ENCODE results near the gene DMRTA2.
"Not testable (repeated sequence)": the region's sequence is repeated elsewhere in the genome, so short reads cannot be mapped to it uniquely, and the experiment has no call there.

Gene DMRTA2

DNA sequence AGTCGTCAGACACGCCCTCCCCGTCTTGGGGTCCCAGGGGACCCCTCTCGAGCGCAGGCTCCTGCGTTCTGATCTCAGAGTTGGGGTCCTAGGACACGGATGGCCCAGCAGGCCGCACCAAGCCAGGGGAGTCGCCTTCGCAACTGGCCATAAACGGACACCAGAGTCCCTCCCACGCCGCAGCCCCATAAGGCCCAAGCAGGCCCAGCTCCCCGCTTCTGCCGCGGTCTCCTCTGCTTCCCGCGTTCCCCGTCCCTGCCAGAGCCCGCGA, 633 bp downstream of the DMRTA2 start:
- no peak for DNase-seq

DNA sequence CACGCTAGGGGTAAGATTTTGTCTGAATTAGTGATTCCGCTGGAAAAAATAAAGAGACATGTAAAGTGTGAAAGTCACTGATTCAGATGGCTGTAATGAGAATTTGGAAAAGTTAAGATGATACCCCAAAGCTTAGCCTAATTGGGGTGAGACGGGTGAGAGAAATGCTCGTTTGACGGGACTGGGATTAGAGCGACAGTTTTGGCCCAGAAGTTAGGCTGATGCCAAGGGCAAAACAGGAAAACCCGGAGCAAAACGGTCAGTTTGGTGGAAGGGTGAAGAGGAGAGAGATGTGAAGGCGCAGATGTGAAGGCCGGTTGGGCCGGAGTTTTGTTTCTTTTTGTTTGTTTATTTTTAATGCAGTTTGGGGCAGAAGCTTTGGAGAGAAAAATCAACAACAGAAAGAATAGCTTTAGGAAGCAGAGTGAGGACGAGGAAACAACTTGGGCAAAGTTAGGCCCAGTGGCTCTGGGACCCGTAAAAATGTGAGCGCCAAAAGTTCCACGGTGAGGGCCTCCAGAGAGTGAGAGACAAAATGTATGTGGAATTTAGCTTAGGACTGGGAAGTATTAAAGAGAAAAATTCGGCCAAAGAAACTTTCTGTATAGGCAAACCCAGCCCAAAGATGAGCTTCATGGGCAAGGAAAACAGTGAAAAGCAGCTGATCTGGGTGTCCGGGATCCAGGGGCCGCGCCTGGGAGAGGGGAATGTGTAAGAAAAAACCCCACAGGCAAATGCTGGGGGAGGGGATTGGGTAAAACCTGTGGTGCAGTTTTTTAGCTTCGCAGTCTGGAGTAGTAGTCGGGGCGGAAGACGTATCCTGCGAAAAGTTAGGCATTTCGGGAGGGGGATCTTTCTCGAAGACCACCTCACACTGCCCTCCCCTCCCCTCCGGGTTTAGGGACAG, 1.2 kb downstream of the DMRTA2 start:
- no peak for DNase-seq

DNA sequence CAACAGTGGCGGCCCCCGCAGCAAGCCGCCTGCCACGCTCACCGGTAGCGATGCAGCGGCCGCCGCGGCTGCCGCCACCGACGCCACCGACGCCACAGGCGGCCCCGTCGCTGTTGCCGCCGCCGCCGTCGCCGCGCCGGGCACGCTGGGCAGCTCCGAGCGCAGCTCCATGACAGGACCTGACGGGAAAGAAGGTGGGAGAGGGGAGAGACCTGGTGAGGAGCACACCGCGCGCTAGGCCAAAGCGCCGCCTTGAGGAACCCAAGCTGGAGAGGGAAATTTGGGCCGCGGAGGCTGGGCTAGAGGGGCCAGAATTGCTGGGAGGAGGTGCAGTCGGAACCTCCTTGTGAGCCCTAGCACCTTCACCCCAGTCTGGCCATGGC, 1.9 kb downstream of the DMRTA2 start:
- DNase-seq: no peak

DNA sequence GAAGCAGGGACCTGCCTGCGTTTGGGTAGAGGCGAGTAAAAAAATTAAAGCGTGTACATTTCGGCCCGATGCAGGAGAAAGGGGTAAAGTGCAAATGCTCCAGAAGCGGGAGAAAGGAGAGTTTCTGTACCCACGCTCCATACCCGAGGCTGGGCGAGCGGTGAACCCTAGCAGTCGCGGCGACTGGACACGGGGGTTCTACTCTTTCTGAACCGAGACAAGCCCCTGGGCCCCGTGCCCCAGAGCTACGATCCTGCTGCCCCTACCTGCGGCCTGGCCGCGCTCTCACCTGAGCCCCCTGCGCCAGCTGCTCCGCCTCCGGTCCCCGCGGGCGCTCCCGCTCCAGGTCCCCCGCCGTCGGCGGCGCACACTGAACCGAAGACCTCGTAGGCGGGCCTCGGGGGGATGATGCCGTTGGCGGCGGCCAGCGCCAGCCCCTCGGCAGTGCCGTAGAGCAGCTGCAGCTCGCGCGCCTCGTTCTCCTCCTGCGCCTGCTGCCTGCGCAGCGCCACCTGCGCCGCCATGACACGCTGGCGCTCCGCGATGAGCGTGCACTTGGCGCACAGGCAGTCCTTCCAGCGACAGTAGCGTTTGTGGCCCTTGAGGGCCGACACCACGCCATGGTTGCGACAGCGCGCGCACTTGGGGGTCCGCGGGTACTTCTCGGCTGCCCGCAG, 2.4 kb downstream of the DMRTA2 start:
- DNase-seq: peak; percentile 65

DNA sequence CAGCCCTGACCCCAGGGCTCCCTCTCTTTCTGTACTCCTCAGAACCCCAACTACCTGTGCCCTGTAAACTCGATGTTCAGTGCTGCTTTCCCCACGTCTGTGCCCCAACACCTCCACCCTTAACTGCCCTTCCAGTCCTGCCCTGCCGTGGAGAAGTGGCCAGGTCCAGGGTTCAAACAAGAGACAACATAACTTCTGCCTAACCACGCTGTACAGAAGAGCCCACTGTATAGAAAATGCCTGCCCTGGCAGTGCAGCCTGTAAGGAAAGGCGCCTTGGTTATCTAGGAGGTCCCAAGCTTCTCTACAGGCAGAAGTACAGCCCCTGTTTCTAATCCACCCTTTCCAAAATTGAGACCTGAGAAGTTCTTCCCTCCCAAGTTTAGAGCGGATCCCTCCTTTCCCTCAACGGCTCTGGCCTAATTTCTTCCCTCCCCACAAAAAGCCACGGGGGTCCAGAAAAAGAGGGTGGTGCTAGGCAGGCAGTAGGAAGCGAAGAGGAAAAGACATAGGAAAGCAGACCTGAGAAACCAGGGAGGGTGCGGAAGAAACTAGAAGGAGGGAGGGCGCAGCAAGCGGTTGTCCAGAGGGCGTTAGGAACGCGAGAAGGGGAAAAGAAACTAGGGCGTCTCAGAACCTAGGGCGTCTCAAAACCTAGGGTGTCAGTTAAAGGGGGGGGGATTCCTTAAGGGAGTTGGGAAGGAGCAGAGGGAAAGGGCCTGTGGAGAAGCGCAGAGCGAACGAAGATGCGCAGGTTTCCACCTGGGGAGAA, 3.2 kb downstream of the DMRTA2 start:
- no peak for DNase-seq

DNA sequence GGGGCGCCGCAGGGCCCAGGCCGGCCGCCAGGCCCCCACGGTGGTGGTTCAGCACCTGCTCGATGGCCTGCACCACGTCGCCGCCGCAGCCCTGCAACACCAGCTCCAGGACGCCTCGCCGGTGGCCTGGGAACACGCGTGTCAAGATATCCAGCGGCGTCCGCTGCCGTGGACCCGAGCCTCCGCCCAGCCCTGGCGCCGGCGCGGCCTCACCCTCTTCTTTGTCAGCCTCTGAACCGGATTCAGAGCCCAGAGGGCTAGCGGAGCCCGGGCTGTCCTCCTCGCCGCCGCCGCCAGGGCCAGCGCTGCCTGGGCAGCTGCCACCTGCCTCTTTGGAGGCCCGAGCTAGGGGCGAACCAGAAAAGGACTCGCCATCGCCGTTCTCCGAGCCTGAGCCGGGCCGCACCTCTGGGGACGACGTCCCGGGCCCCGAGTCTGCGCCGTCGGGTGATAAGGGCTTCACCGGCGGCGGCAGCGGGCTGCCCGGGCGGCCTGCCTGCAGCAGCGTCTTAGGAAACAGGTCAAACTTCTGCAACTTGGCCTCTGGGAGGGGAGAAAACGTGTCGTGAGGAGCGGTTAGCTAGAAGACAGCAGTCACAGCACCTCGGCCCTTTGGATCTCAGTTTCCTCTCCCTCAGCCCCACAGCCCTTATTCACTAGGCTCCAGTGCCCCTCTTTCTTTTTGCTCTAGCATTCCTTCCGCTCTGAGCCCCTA, 3.9 kb downstream of the DMRTA2 start:
- no peak for DNase-seq

DNA sequence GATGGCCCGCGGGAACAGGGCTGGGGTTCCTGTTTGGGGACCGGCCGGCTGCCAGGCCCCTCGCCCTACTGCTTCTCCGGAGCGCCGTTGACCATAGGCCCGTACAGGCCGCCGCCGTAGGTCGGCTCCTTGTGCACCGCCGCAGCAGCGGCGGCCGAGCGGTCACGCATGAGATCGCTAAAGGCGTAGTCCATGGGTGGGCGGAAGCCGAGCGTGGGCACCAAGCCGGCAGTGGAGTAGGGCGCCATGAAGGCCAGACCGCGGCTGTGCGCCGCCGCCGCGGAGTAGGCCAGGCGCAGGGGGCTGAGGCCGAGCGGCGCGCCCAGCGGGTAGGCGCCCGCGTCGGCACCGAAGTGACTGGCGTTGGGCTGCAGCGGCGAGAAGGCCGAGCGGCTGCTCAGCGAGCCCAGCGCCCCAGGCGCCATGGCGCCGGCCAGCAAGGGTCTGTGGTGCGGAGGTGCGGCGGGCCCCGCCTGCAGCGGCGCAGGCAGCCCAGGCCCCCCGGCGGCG, 4.6 kb downstream of the DMRTA2 start:
- no peak for DNase-seq

DNA sequence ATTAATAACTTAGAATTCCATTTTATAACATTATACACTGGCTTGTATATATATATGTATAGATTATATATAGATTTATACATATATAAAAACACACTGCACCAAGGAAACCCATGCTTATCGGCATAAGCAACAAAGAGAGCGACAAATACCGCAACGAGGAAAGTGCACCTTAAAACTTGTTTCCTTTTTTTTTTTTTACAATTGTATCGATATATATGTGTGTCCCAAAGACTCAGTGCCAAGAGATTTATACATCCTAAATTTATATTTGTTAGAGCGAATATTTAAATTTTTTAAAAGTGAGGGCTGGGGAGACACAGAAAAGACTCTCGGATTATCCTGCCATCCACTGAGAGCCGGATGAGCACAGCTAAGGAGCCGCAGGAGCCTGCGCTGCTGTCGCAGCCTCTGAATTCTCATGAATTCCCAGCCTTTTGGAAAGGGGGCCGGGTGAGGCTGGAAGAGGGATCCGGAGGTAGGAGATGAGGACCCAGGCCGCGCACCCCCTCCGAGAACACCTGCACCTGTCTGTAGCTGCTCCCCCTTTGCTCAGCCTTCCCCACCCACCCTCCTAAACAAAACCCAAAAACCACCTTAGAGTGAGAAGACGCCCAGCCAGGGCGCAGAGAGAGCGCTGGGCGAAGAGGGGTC, 5.2 kb downstream of the DMRTA2 start:
- no peak for DNase-seq

DNA sequence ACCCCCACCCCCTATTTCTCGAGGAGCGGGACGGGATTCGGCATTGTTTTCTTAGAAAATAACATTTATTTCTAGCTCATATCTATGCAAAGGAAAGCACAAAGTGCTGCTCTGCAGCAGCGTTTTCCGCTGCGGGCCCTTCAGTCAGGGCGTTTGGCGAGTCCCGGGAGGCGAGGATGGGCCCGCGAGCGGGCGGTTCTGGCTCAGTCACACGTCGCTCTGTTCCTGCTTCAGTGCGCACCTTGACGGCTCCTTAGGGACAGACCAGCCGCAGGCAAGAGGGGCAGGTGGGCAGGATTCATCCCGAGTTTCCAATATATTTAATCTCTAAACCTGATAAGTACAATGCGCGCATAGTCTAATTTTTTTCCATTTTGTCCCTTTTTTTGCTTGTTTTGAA, 5.7 kb downstream of the DMRTA2 start:
- DNase-seq: no peak

DNA sequence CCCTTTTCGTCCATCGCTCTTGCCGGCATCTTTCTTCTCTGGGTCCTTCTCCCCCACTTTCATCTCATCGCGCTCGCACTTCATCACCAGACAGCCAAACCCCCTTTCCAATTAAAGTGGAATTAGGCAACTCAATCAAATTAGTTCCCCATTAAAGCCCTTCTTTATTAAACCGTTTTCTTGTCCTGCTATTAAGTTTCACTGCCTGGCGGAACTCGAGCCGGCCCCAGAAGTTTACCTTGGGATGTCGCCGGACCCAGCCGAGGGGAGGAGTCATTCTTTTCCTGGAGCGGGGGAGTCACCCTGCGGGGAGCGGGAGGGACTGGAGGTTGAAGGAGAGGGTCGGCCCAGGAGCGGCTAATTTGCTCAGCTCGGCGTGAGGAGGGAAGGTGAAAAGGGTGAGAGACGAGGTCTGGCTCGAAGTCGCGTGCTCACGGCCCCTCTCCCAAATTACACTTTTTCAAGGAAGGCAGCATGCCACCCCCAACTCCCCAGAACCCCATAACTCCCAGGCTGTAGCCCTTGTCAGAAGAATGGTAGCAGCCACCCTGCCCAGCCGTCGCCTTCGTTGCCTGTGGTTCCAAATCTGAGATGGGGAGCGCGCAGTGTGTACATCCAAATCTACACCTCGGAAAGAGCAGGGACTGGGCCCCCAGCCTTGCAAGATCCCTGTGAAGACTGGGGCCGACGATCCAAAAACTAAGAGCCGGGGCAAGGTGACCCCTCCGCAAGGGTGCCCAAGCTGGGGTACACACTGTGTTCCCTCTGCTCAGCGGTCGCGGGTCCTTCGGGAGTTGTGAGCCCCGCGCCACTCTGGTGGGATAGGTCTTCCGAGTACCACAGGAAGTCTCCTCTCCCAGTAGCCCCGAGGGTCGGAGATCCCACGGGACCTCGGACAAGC, 6.4 kb downstream of the DMRTA2 start:
- no peak for DNase-seq

DNA sequence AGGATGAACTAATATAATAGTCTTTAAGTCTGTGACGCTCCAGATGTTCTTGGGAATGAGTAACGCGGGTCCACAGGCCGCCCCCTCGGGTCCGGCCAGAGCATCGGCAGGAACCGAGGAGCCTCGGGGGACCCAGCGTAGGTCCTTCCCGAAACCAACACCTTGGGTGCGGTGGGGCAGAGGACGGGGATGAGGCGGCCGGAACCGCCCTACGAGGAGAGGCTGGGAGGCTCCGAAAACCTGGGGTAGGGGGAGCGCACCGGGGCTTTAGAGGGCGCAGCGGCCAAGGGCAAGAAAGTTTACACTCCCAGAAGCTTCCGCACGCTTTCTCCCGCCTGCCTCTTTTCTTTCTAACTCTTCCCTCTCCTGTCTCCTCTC, 7.1 kb downstream of the DMRTA2 start:
- DNase-seq: no peak

DNA sequence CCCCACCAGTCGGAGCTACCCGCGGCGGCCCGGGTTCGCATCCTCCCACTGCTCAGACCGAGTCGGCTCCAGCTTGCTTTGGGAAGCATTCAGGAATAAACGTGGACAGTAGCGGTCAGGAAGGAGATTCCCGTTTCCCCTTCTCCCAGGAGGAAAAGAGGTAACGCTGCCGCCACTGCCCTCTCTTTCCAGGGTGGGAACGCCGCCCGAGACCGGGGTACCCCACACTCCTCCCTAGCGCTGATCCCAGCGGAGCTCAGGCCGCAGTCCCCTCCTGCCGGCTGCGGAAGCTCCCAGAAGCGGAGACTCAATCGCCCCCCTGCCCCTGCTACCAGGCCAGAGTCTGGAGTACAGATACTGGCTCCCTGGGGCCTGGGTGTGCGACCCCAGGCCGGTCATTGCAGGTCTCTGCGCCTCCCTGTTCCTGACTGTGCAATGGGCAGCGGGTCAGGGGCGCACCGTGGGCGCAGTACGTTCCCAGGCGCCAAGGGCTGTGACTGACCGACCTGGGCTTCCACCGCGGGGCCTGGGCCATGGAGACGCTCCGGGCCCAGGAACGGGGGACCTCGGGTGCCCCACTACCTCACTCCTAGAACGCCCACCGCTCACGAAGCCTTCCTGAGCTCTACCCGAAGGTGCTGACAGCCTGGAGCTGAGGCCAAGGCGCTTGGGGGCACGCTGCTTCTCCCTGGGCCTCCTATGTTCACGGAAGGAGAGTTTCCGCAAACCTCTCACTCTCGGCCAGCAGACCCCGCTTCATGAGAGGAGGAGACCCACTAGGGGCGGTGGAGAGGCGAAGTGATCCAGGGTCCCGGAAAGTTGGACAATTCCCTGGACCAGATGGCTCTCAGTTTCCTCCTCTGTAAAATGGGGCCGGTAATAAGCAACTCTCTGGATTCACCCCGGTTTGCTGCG, 7.8 kb downstream of the DMRTA2 start:
- DNase-seq: no peak

DNA sequence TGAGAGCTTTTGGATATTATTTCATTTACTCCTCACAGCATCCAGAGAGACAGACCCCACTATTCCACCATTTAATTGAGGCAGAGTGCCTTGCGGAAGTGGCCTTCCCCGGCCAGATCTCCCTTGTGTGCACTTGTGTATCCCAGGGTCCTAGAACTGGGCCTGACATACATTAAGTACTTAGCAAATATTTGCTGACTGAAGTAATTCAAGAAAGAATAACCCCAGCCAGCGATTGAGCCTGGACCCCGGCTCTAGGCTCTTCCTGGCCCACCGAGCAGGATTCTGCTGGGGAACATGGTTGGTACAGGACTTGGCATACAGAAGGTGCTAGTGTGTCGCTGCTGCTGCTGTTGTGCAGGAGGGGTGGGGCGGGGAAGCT, 8.4 kb downstream of the DMRTA2 start:
- DNase-seq: no peak

DNA sequence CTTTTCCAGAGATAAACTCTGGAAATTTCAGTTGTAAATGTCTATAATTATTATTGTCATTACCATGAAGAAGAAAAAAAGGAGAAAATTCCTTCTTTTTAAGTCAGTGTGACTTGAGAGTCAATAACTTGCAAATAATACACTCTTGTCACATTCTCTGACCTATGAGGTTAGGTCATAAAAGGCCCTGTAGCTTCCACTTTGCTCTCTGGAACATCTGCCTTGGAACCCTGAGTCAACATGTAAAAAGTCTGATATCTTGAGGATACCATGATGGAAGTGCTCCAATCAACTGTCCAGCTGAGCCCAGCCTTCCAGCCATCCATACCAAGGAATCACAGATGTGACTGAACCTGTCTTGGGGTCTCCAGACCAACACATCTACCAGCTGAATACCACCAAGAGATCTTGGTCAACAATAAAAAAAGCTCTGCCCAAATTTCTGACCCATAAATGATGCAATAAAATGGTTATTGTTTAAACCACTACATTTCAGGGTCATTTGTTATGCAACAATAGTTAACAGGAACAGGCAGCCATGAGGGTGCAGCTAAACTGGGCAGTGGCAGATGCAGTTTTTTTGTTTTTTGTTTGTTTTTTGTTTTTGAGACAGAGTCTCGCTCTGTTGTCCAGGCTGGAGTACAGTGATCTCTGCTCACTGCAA, 10.3 kb downstream of the DMRTA2 start:
- DNase-seq: no peak

DNA sequence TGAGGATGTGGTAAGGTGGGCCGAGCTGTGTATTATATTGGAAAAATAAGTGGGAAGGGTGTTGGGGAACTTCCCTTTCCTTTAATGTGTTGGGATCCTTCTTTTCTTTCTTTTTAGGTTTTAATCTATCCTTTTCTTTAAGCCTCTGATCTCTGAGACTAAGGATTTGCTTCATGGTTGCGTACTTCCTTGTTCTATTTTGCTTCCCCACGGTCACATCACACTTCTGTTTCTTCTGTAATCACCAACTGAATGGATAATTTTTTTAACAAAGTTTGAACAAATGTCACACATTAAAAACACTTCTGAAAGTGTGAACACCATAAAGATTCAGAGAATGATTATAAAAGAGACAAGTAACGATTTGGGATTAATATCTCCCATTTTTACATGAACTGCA, 17.4 kb downstream of the DMRTA2 start:
- DNase-seq: no peak

DNA sequence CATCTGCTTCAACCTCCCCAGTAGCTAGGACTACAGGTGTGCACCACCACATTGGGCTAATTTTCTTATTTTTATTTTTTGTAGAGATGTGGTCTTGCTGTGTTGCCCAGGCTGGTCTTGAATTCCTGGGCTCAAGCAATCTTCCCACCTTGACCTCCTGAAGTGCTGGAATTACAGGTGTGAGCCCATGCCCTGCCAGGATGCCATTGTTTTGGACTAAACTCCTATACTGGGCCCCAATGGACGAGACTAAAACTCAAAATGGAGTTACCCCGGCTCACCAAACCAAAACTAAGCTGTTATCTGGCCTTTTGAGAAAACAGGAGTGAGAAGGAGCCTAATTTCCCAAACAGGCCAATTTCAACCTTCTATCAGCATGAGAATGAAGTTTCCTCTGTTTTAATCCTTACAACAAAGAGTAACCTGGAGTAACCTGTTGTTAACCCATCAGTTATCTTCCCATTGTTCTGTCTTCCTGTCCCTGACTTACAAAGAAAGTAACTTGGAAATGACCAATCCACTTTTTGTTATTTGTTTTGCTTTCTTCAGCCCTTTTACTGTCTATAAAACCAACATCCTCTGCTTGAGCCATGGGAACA, 29.6 kb downstream of the DMRTA2 start:
- no peak for DNase-seq

DNA sequence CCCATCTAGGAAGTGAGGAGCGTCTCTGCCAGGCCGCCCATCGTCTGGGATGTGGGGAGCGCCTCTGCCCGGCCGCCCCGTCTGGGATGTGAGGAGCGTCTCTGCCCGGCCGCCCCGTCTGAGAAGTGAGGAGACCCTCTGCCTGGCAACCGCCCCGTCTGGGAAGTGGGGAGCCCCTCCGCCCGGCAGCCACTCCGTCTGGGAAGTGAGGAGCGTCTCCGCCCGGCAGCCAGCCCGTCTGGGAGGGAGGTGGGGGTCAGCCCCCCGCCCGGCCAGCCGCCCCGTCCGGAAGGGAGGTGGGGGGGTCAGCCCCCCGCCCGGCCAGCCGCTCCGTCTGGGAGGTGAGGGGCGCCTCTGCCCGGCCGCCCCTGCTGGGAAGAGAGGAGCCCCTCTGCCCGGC, 41.7 kb downstream of the DMRTA2 start:
- not testable (repeated sequence) for DNase-seq

DNA sequence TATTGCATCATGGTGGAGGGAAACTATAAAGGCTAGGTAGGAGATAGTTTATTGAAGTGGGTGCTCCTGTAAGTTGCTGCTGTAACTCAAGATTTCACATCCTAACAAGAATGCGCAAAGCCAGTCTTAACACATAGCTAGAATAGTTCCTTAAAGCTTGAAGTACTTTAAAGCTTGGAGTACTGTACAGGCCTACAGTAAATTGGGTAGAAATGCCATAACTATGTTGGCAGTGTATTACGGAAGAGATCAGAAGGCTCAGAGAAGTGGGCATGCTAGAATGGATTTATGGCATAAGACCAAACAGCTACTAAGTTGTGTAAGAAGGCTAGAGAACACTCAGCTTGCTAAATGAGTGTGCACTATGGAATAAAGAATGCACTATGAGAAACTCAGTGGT, 44.5 kb downstream of the DMRTA2 start:
- no peak for DNase-seq

DNA sequence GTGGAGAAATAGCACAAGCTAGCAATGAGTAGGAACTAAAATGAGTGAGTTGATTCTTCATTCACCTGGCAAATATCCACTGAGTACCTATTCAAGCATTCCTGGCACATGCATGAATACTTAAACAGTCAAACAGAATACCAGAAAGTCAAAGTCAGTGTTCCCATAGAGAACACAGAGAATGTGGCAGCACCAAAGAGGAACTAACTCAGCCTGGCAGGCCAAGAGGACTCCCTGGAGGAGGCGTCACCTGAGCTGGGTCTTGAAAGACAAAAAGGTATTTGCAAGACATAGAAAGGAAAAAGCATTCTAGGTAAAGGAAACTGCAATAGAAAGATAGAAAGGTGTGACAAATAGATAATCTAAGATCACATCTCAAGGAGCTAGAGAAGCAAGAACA, 49.7 kb downstream of the DMRTA2 start:
- no peak for DNase-seq

All from activated CD8-positive, alpha-beta memory T cell treated with anti-CD3 and anti-CD28 coated beads for 24 hours (primary cell).